Right renal cortex interstitium (tissue), 3 donors: Measurements from ENCODE around the gene FUBP3. TPM values are rescaled to one million over a fixed set of nuclear protein-coding genes. Genes with fewer than 3 reads are reported as not detected.

Experiments used
- DNase-seq, 3 donors: peaks; one replicate each; pipeline ENCODE4 v3.0.0-alpha.2; 2013; ENCODE audit warnings: low read depth in 3 of 3, low spot score in 2 of 3
- polyA plus RNA-seq, 3 donors: library from polyadenylated mRNA; unstranded; fragments of 120-200 nt; gene quantifications; one replicate each; pipeline ENCODE4 v1.2.1, GENCODE V29; 2013; ENCODE audit not compliant: insufficient read length in 3 of 3

FUBP3 gene
- polyA plus RNA-seq, 3 donors = 71.0 to 77.5 (median 75.9) TPM

DNA sequence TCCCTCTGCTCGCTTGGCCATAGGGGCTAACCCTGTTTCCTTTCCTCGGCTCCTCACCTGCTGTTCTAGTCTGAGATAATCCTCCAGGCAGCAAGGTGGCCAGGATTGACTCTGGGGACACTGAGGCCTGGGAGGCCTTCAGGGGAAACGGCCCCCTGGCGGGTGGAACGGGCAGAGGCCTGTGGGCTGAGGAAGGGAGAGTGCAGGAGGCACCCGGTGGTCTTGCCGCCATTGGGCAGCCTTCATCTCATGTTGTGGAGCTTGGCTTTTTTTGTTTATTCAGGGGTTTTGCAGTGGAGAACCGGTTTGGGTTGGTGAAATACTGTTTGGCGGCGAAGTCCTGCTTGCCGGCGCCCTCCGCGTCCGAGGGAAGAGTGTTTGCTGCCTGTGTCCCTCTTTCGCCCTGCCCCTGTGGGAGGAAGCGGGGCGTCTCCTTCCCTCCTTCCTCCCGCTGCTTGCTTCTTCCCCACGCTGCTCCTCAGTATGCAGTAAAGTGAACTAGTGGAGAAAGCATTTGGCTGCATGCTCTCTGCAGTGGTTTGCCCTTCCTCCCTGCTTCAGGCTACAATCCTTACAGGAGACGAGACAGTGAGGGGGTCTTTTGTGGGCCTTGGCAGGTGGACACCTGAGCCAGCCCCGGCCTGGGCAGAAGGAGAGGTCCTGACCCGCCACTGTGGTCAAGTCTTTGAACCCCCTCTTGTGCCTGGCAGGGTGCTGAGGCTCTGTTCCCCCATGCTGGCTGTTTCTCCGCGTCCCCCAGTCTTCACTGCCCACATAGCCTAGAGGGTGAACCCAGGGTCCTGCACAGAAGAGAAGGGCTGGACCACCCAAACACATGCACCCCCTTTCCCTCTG is 54.2 kb downstream of the FUBP3 start:
- no peak for DNase-seq

DNA sequence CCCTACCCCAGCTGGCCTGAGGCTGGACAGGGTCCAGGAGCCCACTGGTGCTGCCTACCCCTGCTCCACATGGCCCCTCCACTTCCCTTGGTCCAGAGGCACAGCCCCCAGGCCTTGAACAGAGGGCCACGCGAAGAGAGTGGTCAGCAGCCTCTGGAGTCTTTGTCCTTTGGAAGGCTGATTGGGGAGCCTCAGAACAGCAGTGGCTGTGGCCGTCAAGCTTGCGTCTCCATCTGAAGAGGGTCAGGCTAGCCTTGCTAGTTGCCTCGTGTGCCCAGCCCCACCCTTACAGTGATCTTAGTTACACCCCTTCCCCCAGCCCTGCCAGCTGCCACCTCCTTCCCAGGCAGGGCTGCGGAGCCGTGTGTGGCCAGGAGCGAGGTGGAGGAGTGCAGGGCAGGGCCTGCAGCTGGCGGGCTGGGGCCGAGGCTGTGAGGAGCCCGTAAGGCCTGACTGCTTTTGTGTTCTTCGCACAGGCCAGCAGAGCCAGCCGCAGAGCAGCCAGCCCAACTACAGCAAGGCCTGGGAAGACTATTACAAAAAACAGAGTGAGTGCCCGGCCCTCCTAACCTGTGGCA is 54.9 kb downstream of the FUBP3 start:
- no peak for DNase-seq

DNA sequence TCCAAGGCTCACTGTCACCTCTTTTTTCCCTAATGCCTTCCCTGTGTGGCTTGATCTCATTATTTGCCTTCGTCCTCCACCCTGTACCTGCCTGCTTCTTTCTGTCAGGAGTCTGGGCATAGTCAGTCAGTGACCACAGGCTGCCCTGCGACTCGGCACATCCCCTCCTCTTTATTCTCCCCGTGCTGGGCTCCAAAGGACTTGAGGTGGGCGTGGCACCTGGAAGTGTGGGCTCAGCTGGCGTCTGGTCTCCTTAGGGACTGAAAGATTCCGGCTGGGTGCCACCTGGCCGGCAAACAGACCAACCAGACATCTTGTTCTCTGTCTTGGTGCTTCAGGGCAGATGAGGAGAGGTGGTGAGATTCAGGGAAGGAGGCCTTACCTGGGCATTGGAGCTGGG is 55.4 kb downstream of the FUBP3 start:
- no peak for DNase-seq

DNA sequence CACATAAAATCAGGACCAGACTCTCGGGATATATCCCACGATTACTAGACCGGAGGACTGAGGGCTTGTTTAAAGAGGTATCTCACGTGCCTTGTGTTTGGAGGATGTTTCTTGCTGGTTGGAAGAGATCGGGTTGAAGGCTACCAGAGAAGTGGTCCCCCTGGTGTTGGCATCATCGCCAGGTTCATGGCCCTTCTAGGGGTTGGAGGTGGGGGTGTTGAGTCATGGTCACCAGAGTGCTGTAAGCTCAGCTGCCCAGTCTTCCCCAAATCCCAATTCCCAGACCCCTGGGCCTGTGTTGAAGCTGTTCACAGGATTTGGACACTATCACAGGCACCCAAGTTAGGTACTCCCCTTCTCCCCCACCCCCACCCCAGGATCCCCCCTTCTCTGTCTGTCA is 55.9 kb downstream of the FUBP3 start:
- no peak for DNase-seq

DNA sequence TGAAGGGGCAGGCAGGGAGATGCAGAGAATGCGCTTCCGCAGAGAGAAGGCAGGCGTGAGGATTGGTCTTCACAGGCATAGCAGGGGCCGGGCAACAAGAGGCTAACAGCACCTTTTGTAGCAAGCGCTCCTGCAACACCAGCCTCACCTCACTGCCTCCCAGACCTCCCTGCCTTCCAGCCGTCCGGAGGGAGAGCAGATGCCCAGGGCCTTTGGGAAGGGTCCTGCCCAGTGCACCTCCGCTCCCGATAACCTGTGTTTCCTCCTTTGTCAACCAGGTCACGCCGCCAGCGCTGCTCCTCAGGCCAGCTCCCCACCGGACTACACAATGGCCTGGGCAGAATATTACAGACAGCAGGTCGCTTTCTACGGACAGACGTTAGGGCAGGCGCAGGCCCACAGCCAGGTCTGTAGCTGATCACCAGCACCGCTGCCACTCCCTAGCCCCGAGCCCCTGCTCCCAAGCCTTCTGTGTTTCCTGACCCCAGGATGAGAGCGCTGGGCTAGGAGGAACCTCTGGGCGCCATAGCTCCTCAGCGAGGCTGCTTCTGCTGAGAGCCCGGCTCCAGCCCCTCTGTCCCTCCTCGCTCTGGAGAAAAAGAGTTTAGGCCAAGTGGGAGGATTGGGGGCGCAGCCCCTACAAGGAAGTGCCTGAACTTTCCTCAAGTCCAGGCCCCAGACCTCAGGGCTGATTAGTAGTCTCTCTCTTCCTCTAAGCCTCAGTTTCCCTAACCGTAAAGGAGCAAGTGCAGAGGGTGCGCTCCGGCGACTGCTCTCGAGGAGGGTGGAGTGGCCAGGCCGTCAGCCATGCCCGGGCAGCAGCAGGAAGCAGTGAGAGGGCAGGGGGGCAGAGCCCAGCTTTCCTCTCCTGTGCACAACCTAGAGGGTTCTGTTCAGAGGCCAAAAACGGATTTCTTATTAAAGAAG is 56.6 kb downstream of the FUBP3 start:
- no peak for DNase-seq

DNA sequence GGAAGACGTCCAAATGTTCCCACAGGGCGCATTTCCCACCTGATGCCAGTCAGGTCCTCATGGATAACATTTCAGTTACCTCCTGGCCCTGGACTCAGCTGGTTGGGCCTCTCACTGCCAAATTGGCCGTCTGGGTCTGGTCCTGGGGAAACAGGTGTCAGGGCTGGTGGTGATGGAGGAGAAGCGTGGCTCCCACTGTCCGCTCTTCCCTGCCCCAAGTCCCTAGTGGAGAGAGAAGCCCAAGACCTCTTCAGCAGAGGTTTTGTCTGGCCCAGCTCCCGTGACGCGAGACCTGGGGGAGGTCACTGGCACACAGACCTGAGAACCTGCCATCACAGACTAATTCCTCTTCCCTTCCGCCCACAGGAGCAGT is 57.3 kb downstream of the FUBP3 start:
- no peak for DNase-seq

DNA sequence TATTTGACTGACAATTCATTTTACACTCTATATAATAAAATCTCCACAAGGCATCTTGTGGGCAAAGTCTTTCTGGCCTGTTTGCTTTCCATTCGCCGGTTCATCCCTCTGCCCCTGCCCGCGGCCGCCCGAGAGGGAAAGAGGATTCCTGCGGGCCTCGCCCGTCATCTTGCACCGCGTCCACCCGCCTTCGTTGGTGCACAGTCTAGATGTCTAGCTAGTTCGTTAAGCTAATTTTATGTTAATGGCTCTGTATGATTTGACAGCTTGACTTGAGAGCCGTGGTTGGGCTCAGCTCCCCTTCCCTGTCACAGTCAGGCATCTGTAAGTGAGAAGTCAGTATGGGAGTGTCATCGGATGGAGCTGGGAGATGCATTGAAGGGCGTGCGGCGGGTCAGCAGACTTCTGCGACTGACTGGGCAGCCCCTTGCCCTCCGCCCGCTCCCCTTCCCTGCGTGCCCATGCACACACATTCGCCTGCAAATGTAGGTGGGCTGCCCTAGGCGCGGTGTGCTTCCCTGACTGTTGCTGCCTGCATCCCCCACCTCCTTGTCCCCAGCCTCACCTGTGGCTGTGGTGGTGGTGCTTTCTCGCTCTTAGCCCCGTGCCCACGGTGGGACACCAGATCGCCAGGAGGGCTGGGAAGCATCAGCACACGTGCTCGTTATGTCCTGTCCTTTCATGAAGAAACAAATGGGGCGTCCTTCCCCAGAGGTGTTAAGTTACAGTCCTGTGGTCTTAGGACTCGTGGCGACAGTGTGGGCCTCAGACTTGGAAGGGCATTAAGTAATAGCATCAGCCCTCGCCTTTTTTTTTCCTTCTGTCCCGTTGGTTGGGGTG is 59.1 kb downstream of the FUBP3 start:
- no peak for DNase-seq

DNA sequence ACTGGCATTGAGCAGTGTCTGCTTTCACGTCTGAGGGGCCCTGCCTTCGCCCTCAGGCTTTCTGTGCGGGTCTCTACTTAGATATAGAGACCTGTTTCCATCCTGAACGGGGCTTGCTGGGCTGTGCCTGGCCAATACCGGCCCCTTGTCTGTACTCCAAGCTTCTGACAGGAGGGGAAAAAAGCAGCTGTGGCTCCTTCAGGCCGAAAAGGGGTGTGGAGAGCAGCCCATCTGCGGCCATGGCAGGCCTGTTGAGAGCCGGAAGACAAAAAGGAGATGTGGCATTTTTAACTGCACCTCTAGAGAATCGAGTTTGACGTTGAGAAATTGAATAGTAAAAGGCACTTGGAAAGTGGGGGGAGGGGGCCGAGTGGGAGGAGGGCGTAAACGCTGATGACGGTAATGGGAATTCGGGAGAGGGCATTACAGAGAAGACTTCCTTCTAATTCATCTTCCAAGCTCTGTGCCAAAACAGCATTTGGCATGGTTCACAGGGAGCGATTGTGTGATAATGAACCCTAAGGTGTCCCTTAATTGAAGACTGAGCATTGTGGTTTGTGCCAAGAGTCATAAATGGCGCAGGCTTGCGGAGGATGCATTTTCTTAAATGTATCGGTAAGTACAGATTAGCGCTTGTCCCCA is 59.9 kb downstream of the FUBP3 start:
- no peak for DNase-seq

DNA sequence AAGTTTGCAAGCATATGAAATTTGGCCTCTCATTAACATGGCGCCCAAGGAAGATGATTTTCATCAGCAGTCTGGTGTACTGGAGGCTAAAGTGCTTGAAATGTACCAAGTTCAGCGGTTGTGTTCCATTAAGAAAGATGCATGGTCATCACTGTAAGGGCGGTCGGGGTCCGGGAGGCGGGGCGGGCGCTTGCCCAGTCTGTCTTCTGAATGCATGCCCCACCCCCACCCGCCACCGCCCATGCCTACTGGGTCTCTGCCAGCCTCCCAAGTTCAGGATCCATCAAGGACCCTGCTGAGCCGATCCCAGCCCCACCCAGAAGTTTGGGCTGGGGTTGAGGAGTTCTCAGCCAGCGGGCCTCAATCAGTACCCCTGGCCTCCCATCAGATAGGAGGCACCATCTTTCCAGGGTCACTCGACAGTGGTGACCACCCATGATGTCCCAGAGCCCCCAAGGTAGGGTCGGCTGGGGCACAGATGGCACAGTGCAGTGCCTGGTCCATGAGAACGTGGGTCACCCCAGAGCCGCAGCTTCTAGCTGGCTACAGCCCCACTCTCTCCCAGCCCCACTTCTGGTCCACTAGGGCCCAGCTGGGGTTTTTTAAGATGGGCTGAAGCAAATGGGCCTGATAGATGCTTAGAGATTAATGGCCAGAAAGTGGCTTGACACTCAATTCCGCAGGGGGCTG is 60.6 kb downstream of the FUBP3 start:
- DNase-seq = no peak

- no peak for DNase-seq
Observed at GRCh38 chr9:130640681-130641080, 61.3 kb downstream of the FUBP3 start.

- DNase-seq = no peak
Observed at GRCh38 chr9:130642926-130643325, 63.5 kb downstream of the FUBP3 start.

GRCh38 chr9:130651221-130651620 is 71.8 kb downstream of the FUBP3 start:
- no peak for DNase-seq

- DNase-seq = no peak
Observed at GRCh38 chr9:130651752-130652151, 72.4 kb downstream of the FUBP3 start.

- DNase-seq = no peak
Observed at GRCh38 chr9:130654879-130655278, 75.5 kb downstream of the FUBP3 start.

GRCh38 chr9:130658893-130659698 is 79.7 kb downstream of the FUBP3 start:
- no peak for DNase-seq

GRCh38 chr9:130659699-130660248 is 80.4 kb downstream of the FUBP3 start:
- DNase-seq = no peak

- no peak for DNase-seq
Observed at GRCh38 chr9:130660326-130660682, 80.9 kb downstream of the FUBP3 start.

GRCh38 chr9:130660683-130661450 is 81.5 kb downstream of the FUBP3 start:
- no peak for DNase-seq
